Right cardiac atrium (tissue), 5 donors: ENCODE data around the gene TMEM186. TPM values are rescaled to one million over a fixed set of nuclear protein-coding genes. Genes with fewer than 3 reads are reported as not detected.

ENCODE experiments used
- ATAC-seq, 2 donors: fragments of 200-7000 bp; cut with Tn5 transposase; one replicate each; pipeline versions ENCODE4 v1.8.0 to v1.9.1; 2020; ENCODE audit warnings: moderate library complexity in 2 of 2, mild to moderate bottlenecking in 1 of 2
- DNase-seq, 3 donors: peaks; one replicate each; pipeline ENCODE4 v3.0.0-alpha.2; 2020
- H3K27ac ChIP-seq: one replicate; pipeline ENCODE4 v1.5.1; 2013; ENCODE audit warnings: mild to moderate bottlenecking, low read length, control low read depth, moderate library complexity
- H3K27me3 ChIP-seq: one replicate; pipeline ENCODE4 v1.6.1; 2013; ENCODE audit not compliant: control insufficient read depth, insufficient read depth
- H3K4me1 ChIP-seq: one replicate; pipeline ENCODE4 v1.6.1; 2013; ENCODE audit warnings: low read length; ENCODE audit not compliant: control insufficient read depth, insufficient read depth
- H3K4me3 ChIP-seq: one replicate; pipeline ENCODE4 v1.5.1; 2013; ENCODE audit warnings: low read length, control low read depth
- H3K9me3 ChIP-seq: one replicate; pipeline ENCODE4 v1.6.1; 2013; ENCODE audit warnings: low read length; ENCODE audit not compliant: control insufficient read depth
- WGBS: extraction: QIAGEN DNeasy Blood & Tissue Kit; methylation state at CpG from one replicate; pipeline ENCODE4 v1.1.7; 2013; 5-methylcytosine and 5-hydroxymethylcytosine counted together
- intact Hi-C, 4 donors: fragments of 100-400 bp; cut with DNase I; formaldehyde crosslinking; loops; one replicate each; pipeline versions ENCODE4 v1.11.0 to v1.14.0; 2022 to 2023
- polyA plus RNA-seq: library from polyadenylated mRNA; stranded (reverse); fragments of 200-250 nt; gene quantifications from one replicate; pipeline ENCODE4 v1.2.3, GENCODE V29; 2013
- total RNA-seq, 4 donors: library from RNA; stranded (reverse); fragmentation: NEBNext Ultra II Directional; extraction: Animal tissue kit (Norgen Biotek cat#: 25700); gene quantifications; one replicate each; pipeline ENCODE4 v1.2.1, GENCODE V29; 2021
- donor health status: healthy with polysubstance abuse.
- donor health status: DM: no; HTN: yes; CAD: no.
- donor health status: DM: no; HTN: no; CAD: no.
- donor health status: DM: no; HTN: yes; CAD: no; lungs with severe emphysema.
- donor health status: DM: yes; HTN: yes; CAD: no.

TMEM186 gene
- total and polyA plus RNA-seq, 5 donors: 11.5 to 12.8 (median 12.3) TPM

DNA sequence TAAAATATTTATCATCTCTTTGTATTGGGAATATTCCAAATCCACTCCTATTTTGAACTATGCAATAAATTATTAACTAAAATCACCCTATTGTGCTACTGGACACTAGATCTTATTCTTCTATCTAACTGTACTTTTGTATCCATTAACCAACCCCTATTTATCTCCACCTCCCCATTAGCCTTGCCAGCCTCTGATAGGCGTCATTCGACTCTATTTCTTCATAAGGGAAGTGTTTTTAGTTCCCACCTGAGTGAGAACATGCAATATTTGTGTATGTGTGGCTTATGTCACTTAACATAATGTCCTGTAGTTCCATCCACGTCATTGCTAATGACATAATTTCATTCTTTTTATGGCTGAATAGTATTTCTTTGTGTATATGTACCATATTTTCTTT is 23.9 kb downstream of the TMEM186 start:
- DNase-seq (no peak), ATAC-seq (no peak)
- WGBS: 66% methylated on average over 3 of the region's 3 CpGs
- H3K9me3 ChIP-seq: no peaks in the 10 kb centered on the region
- H3K27me3 ChIP-seq: no peaks in the 10 kb centered on the region
- H3K27ac ChIP-seq: no peak overlapping the region
- no peak overlapping the region for H3K4me3 ChIP-seq
- intact Hi-C loops: no loop called here
- no peaks in the 10 kb centered on the region for H3K4me1 ChIP-seq

- Histone ChIP-seq H3K27me3 (no peaks in the 10 kb centered on the region), H3K27ac (no peak overlapping the region), H3K9me3 (no peaks in the 10 kb centered on the region), H3K4me1 (no peaks in the 10 kb centered on the region), H3K4me3 (no peak overlapping the region)
- ATAC-seq: no peak
- intact Hi-C loops: loop anchor here in 1 of 4 donors (10.0 kb wide), 1 partner anchor 94 kb away; the partner anchor contains the start of gene ABAT
- no peak for DNase-seq
- 76% methylated on average over 12 of the region's 12 CpGs for WGBS
Measured at GRCh38 chr16:8768692-8769091, 28.7 kb downstream of the TMEM186 start.

DNA sequence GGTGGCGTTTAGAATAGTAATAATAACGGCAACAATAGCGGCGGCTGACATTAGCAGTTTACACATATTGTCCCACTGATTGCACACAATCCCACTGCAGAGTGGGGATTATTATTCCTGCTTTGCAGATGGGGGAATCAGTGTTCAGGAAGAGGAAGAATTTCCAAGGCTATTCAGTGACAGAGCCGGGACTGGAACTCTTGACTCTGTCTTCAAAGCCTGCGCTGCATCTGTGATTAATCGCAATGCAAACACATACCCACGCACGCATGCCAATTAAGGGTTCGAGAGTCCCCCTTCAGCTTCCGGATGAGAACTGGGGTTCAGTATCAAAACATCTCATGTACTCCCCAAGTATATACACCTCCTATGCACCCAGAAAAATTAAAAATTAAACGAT is 29.2 kb downstream of the TMEM186 start:
- Histone ChIP-seq H3K9me3 (no peaks in the 10 kb centered on the region), H3K4me3 (no peak overlapping the region), H3K27me3 (no peaks in the 10 kb centered on the region), H3K4me1 (no peaks in the 10 kb centered on the region), H3K27ac (no peak overlapping the region)
- intact Hi-C loops: loop anchor here in 1 of 4 donors (10.0 kb wide), 1 partner anchor 93 kb away; the partner anchor contains the start of gene ABAT
- WGBS: 93% methylated on average over 12 of the region's 12 CpGs
- no peak for DNase-seq
- ATAC-seq: no peak

DNA sequence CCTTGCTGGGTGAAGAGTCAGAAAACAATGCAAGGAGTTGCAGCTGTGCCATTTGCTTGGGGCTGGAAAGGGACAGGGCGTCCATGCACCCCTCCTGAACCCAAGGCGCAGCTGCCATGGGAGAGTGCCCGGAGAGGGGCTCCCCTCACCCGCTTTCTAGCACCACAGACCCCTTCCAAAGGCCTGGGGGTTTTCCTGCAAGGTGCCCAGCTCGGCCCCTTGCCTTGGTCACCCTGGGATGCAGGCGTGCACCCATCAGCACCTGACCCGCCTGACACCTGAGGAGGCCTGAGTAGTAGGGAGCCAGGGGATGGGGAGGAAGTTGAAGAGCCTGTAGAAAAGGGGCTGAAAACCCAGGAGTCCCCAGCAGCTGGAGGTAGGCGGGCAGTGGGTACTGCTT is 30.3 kb downstream of the TMEM186 start:
- 94% methylated on average over 8 of the region's 8 CpGs for WGBS
- Histone ChIP-seq H3K4me3 (no peak overlapping the region), H3K9me3 (no peaks in the 10 kb centered on the region), H3K4me1 (no peaks in the 10 kb centered on the region), H3K27me3 (no peaks in the 10 kb centered on the region), H3K27ac (no peak overlapping the region)
- DNase-seq: no peak
- no peak for ATAC-seq
- intact Hi-C loops: loop anchor here in 1 of 4 donors (10.0 kb wide), 1 partner anchor 92 kb away; the partner anchor contains the start of gene ABAT

DNA sequence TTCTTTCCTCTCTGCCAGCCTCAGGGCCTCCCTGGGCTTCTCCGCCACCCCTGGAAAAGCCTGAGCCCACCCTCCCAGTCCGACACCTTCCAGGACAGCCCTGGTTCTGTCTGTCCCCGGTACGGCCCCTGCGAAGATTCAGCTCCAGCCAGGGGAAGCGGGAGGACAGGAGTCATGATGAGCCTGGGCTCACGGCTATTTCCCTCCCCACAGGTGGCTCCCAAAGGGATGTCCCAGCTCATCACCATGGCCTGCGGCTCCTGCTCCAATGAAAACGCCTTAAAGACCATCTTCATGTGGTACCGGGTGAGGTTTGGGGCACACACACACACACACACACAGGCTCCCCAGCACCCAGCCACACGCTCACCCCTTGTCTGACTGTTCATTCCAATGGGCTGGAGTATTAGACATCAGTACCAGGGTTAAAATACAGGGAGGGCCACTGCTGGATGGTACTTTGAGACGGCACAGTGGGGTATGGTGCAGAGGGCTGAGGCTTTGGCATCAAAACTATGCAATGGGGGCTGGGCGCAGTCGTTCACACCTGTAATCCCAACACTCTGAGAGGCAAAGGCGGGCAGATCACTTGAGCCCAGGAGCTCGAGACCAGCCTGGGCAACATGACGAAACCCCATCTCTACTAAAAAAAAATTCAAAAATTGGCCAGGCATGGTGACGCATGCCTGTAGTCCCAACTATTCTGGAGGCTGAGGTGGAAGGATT is 32.8 kb downstream of the TMEM186 start:
- no peak overlapping the region for H3K4me3 ChIP-seq
- H3K27ac ChIP-seq: no peak overlapping the region
- no peaks in the 10 kb centered on the region for H3K27me3 ChIP-seq
- ATAC-seq (no peak), DNase-seq (no peak)
- no peaks in the 10 kb centered on the region for H3K9me3 ChIP-seq
- 87% methylated on average over 18 of the region's 18 CpGs for WGBS
- H3K4me1 ChIP-seq: no peaks in the 10 kb centered on the region
- intact Hi-C loops: loop anchor here in 1 of 4 donors (10.0 kb wide), 1 partner anchor 90 kb away; the partner anchor contains the start of gene ABAT

GRCh38 chr16:8763899-8764298 is 33.5 kb downstream of the TMEM186 start:
- WGBS: 65% methylated on average over 10 of the region's 10 CpGs

GRCh38 chr16:8763083-8763482 is 34.4 kb downstream of the TMEM186 start:
- H3K9me3 ChIP-seq: no peaks in the 10 kb centered on the region
- intact Hi-C loops: loop anchor here in 1 of 4 donors (10.0 kb wide), 1 partner anchor 88 kb away; the partner anchor contains the start of gene ABAT
- DNase-seq (no peak), ATAC-seq (no peak)
- no peak overlapping the region for H3K4me3 ChIP-seq
- H3K27me3 ChIP-seq: no peaks in the 10 kb centered on the region
- H3K27ac ChIP-seq: no peak overlapping the region
- WGBS: 95% methylated on average over 3 of the region's 3 CpGs
- H3K4me1 ChIP-seq: no peaks in the 10 kb centered on the region

More at GRCh38 chr16:8763899-8764298, 33.5 kb downstream of the TMEM186 start:
- Histone ChIP-seq H3K4me1 (no peaks in the 10 kb centered on the region), H3K27me3 (no peaks in the 10 kb centered on the region), H3K27ac (no peak overlapping the region), H3K9me3 (no peaks in the 10 kb centered on the region), H3K4me3 (no peak overlapping the region)
- DNase-seq (no peak), ATAC-seq (no peak)
- intact Hi-C loops: loop anchor here in 1 of 4 donors (10.0 kb wide), 1 partner anchor 89 kb away; the partner anchor contains the start of gene ABAT

DNA sequence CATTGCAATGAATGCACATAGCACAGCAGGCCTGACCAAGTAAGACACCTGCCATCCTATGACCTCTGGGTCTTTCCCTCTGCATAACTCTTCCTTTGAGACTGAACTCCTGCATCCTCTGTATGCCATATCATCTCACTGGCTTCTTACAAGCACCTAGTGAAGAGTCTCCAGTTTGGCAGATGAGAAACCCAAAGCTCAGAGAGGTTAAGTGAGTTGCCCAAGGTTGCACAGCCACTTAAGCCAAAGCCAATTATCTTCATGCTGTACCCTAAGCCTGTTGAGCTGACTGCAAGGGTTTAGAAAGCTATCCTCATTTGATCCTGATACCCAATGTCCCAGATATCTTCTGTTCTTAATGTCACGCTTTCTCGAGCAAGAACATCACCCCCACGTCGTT is 35.2 kb downstream of the TMEM186 start:
- no peaks in the 10 kb centered on the region for H3K27me3 ChIP-seq
- H3K4me3 ChIP-seq: no peak overlapping the region
- H3K9me3 ChIP-seq: no peaks in the 10 kb centered on the region
- no peaks in the 10 kb centered on the region for H3K4me1 ChIP-seq
- DNase-seq (no peak), ATAC-seq (no peak)
- WGBS: 88% methylated on average over 4 of the region's 4 CpGs
- intact Hi-C loops: loop anchor here in 1 of 4 donors (10.0 kb wide), 1 partner anchor 87 kb away; the partner anchor contains the start of gene ABAT
- no peak overlapping the region for H3K27ac ChIP-seq

DNA sequence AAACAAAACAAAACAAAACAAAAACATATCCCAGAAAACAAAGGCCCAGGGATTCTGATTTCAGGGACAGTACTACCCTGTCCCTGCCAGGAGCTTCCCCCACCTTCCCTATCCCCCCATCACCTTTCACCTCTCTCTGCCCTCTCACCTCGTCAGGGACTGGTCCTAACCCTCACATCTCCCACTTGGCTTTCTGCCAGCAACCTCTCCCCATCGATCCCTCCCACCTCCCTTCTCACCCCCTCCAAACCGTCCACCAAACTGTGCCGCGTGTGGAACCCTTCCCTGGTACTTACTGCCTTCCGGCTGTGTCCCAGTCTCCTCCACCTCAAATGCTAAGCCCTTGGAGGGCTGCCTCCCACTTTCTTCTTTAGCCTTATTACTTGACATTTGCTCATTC is 36.4 kb downstream of the TMEM186 start:
- 80% methylated on average over 6 of the region's 6 CpGs for WGBS
- Histone ChIP-seq H3K4me3 (no peak overlapping the region), H3K4me1 (no peaks in the 10 kb centered on the region), H3K27me3 (no peaks in the 10 kb centered on the region), H3K9me3 (no peaks in the 10 kb centered on the region), H3K27ac (no peak overlapping the region)
- ATAC-seq: no peak
- DNase-seq: no peak
- intact Hi-C loops: loop anchor here in 1 of 4 donors (10.0 kb wide), 1 partner anchor 86 kb away; the partner anchor contains the start of gene ABAT

DNA sequence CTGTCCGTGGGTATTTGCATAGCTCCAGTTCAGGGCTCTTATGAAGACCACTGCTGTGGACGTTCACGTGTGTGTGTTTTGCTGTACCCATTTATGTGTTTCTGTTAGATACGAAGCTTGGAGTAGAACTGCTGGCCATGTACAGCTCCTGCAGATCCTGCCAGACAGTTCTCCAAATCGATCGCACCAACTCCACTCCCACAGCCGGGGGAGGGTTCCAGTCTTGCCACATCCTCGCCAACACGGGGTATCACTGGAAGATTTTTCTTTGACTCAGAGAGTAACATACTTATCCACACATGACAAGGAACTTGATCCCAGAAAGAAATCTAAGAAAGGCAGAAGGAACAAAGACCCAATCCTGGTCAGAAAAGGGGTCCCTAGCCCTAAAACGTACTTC is 37.4 kb downstream of the TMEM186 start:
- no peaks in the 10 kb centered on the region for H3K9me3 ChIP-seq
- H3K27ac ChIP-seq: no peak overlapping the region
- intact Hi-C loops: loop anchor here in 1 of 4 donors (10.0 kb wide), 1 partner anchor 85 kb away; the partner anchor contains the start of gene ABAT
- DNase-seq (no peak), ATAC-seq (no peak)
- no peaks in the 10 kb centered on the region for H3K27me3 ChIP-seq
- 81% methylated on average over 10 of the region's 10 CpGs for WGBS
- H3K4me3 ChIP-seq: no peak overlapping the region
- no peaks in the 10 kb centered on the region for H3K4me1 ChIP-seq

GRCh38 chr16:8758022-8758421 is 39.4 kb downstream of the TMEM186 start:
- Histone ChIP-seq H3K4me1 (no peaks in the 10 kb centered on the region), H3K4me3 (no peak overlapping the region), H3K27ac (no peak overlapping the region), H3K9me3 (no peaks in the 10 kb centered on the region), H3K27me3 (no peaks in the 10 kb centered on the region)
- ATAC-seq (no peak), DNase-seq (no peak)
- WGBS: 92% methylated on average over 6 of the region's 6 CpGs
- intact Hi-C loops: no loop called here
